Neural cell (in vitro differentiated cells): Measurements from ENCODE around the gene PTN. TPM values are rescaled to one million over a fixed set of nuclear protein-coding genes. Genes with fewer than 3 reads are reported as not detected.

ENCODE experiments used
- H2AFZ ChIP-seq: fragments of 200-600, 300-800 bp; sonication (generic), shearing (Covaris generic); 2 replicates; pipeline ENCODE4 v1.6.0; 2014; ENCODE audit warnings: low read depth, mild to moderate bottlenecking, antibody characterized with exemption, low read length, moderate library complexity
- H3F3A ChIP-seq: fragments of 200-600 bp; shearing (Covaris generic); 2 replicates; pipeline ENCODE4 v1.6.1; 2016; ENCODE audit warnings: mild to moderate bottlenecking, moderate library complexity, mixed read lengths, antibody characterized with exemption, low read length; ENCODE audit not compliant: insufficient read depth, poor library complexity, severe bottlenecking
- H3K27ac ChIP-seq: fragments of 200-600, 300-800 bp; sonication (generic), shearing (Covaris generic); 2 replicates; pipeline ENCODE4 v1.5.1; 2014; ENCODE audit warnings: mild to moderate bottlenecking, low read length, moderate library complexity
- H3K27me3 ChIP-seq: fragments of 300-800, 200-600 bp; sonication (generic), shearing (Covaris generic); 2 replicates; pipeline ENCODE4 v1.6.0; 2014; ENCODE audit warnings: mild to moderate bottlenecking, low read depth, low read length, moderate library complexity; ENCODE audit not compliant: insufficient read depth
- H3K36me3 ChIP-seq: fragments of 300-800, 200-600 bp; sonication (generic), shearing (Covaris generic); 2 replicates; pipeline ENCODE4 v1.5.1; 2014; ENCODE audit warnings: mild to moderate bottlenecking, antibody characterized with exemption, low read length, moderate library complexity; ENCODE audit not compliant: insufficient read depth
- H3K4me2 ChIP-seq: fragments of 300-800, 200-600 bp; sonication (generic), shearing (Covaris generic); 2 replicates; pipeline ENCODE4 v1.6.0; 2014; ENCODE audit warnings: mild to moderate bottlenecking, low read length
- H3K4me3 ChIP-seq: fragments of 300-800, 200-600 bp; sonication (generic), shearing (Covaris generic); 2 replicates; pipeline ENCODE4 v1.5.1; 2014; ENCODE audit warnings: mild to moderate bottlenecking, low read length, moderate library complexity
- H3K79me2 ChIP-seq: fragments of 200-600 bp; shearing (Covaris generic); replicated peaks from 2 replicates; pipeline ENCODE4 v1.6.0; 2014; ENCODE audit warnings: mild to moderate bottlenecking, low read length, moderate library complexity; ENCODE audit not compliant: insufficient read depth
- H3K9ac ChIP-seq: fragments of 300-800, 200-600 bp; sonication (generic), shearing (Covaris generic); 2 replicates; pipeline ENCODE4 v1.6.1; 2016; ENCODE audit warnings: mild to moderate bottlenecking, low read length, mixed read lengths
- H3K9me2 ChIP-seq: fragments of 200-600 bp; shearing (Covaris generic); 2 replicates; pipeline ENCODE4 v1.6.1; 2016; ENCODE audit warnings: mild to moderate bottlenecking, low read length, mixed read lengths; ENCODE audit not compliant: insufficient read depth
- H3K9me3 ChIP-seq: fragments of 200-600, 300-800 bp; sonication (generic), shearing (Covaris generic); 2 replicates; pipeline ENCODE4 v1.6.1; 2016; ENCODE audit warnings: mild to moderate bottlenecking, mixed run types, low read length, moderate library complexity, mixed read lengths
- H4K20me1 ChIP-seq: fragments of 200-600 bp; shearing (Covaris generic); 2 replicates; pipeline ENCODE4 v1.6.1; 2016; ENCODE audit warnings: mild to moderate bottlenecking, mixed run types; ENCODE audit not compliant: insufficient read depth
- CTCF ChIP-seq: fragments of 450-650 bp; IDR thresholded peaks from 2 replicates; pipeline ENCODE4 v1.5.1; 2014; ENCODE audit warnings: antibody characterized with exemption, mild to moderate bottlenecking, moderate library complexity; ENCODE audit not compliant: poor library complexity, severe bottlenecking
- EP300 ChIP-seq: fragments of 450-650 bp; conservative IDR thresholded peaks from 2 replicates; pipeline ENCODE4 v1.6.1; 2014; ENCODE audit warnings: antibody characterized with exemption, mild to moderate bottlenecking, moderate library complexity; ENCODE audit not compliant: poor library complexity, severe bottlenecking
- EZH2 ChIP-seq: fragments of 200-600, 300-800 bp; shearing (Covaris generic), sonication (generic); IDR thresholded peaks from 2 replicates; pipeline ENCODE4 v1.6.1; 2014; ENCODE audit warnings: antibody characterized with exemption, low read length, borderline replicate concordance, mild to moderate bottlenecking; ENCODE audit not compliant: insufficient read depth, poor library complexity, severe bottlenecking
- MXI1 ChIP-seq: fragments of 450-650 bp; conservative IDR thresholded peaks from 2 replicates; pipeline ENCODE4 v1.6.1; 2014; ENCODE audit warnings: antibody characterized with exemption, mild to moderate bottlenecking; ENCODE audit not compliant: poor library complexity, severe bottlenecking
- POLR2AphosphoS5 ChIP-seq: IDR thresholded peaks from 2 replicates; pipeline ENCODE4 v1.6.1; 2012
- RAD21 ChIP-seq: fragments of 450-650 bp; conservative IDR thresholded peaks from 2 replicates; pipeline ENCODE4 v1.6.1; 2014; ENCODE audit warnings: antibody characterized with exemption, mild to moderate bottlenecking, moderate library complexity
- REST ChIP-seq: IDR thresholded peaks from 2 replicates; pipeline ENCODE4 v1.6.1; 2012; ENCODE audit warnings: borderline replicate concordance
- SMC3 ChIP-seq: fragments of 450-650 bp; conservative IDR thresholded peaks from 2 replicates; pipeline ENCODE4 v1.6.1; 2014; ENCODE audit warnings: antibody characterized with exemption, mild to moderate bottlenecking, moderate library complexity; ENCODE audit not compliant: poor library complexity
- TAF1 ChIP-seq: IDR thresholded peaks from 2 replicates; pipeline ENCODE4 v1.6.1; 2012; ENCODE audit warnings: low read depth
- polyA plus RNA-seq: library from polyadenylated mRNA; depleted of rRNA; stranded (reverse); fragments of >200 nt; gene quantifications from 2 replicates; pipeline ENCODE4 v1.2.3, GENCODE V29; 2014

PTN gene
- polyA plus RNA-seq, 1 donor from 2014 or later: 14.1 TPM

- H3K4me3 ChIP-seq: no peak overlapping the region
- no peaks in the 10 kb centered on the region for H3F3A ChIP-seq
- H3K27me3 ChIP-seq: no peaks in the 10 kb centered on the region
- no peak overlapping the region for H2AFZ ChIP-seq
- no peak for TF ChIP-seq SMC3
- no peak for TF ChIP-seq EZH2
- TF ChIP-seq MXI1: no peak
- no peak for TF ChIP-seq TAF1
- no peak for TF ChIP-seq POLR2AphosphoS5
- TF ChIP-seq EP300: no peak
- no peak for TF ChIP-seq RAD21
- no peak for TF ChIP-seq CTCF
- TF ChIP-seq REST: no peak
- H4K20me1 ChIP-seq: no peaks in the 10 kb centered on the region
- H3K36me3 ChIP-seq: no peaks in the 10 kb centered on the region
- no peak overlapping the region for H3K27ac ChIP-seq
- H3K79me2 ChIP-seq: no peaks in the 10 kb centered on the region
- no peaks in the 10 kb centered on the region for H3K9me2 ChIP-seq
- no peak overlapping the region for H3K4me2 ChIP-seq
- no peak overlapping the region for H3K9ac ChIP-seq
- no peaks in the 10 kb centered on the region for H3K9me3 ChIP-seq
These were observed 41.5 kb downstream of the PTN start for GRCh38 chr7:137302081-137302480.

GRCh38 chr7:137298464-137298794 lies 45.1 kb downstream of the PTN start:
- H2AFZ ChIP-seq: no peak overlapping the region
- H3K4me2 ChIP-seq: no peak overlapping the region
- no peaks in the 10 kb centered on the region for H4K20me1 ChIP-seq
- TF ChIP-seq POLR2AphosphoS5 (no peak), EZH2 (no peak), RAD21 (no peak), REST (no peak), MXI1 (no peak), TAF1 (no peak), CTCF (no peak), EP300 (no peak), SMC3 (no peak)
- H3K79me2 ChIP-seq: no peaks in the 10 kb centered on the region
- no peak overlapping the region for H3K4me3 ChIP-seq
- no peak overlapping the region for H3K27ac ChIP-seq
- no peaks in the 10 kb centered on the region for H3K9me3 ChIP-seq
- no peaks in the 10 kb centered on the region for H3K27me3 ChIP-seq
- H3K9me2 ChIP-seq: no peaks in the 10 kb centered on the region
- H3F3A ChIP-seq: no peaks in the 10 kb centered on the region
- H3K36me3 ChIP-seq: no peaks in the 10 kb centered on the region
- H3K9ac ChIP-seq: no peak overlapping the region
